COLO668 (cell line): ENCODE results near the gene DENND1A.

ENCODE experiments used
- DNase-seq: peaks from one replicate; lab custom pipeline; 2025; ENCODE audit not compliant: unreplicated experiment; lab: John Stamatoyannopoulos, UW

DENND1A gene

GRCh38 chr9:123775289-123776284, 154.3 kb downstream of the DENND1A start:
- no peak for DNase-seq

- DNase-seq: no peak
Observed at GRCh38 chr9:123773783-123774182, 156.1 kb downstream of the DENND1A start.

GRCh38 chr9:123772967-123773366, 157.0 kb downstream of the DENND1A start:
- DNase-seq: no peak

GRCh38 chr9:123772374-123772773, 157.6 kb downstream of the DENND1A start:
- DNase-seq: no peak

GRCh38 chr9:123771690-123772089, 158.2 kb downstream of the DENND1A start:
- DNase-seq: no peak

- no peak for DNase-seq
Observed at GRCh38 chr9:123769719-123770118, 160.2 kb downstream of the DENND1A start.

GRCh38 chr9:123763910-123764588, 165.9 kb downstream of the DENND1A start:
- DNase-seq: no peak

- no peak for DNase-seq
Observed at GRCh38 chr9:123761905-123762605, 167.9 kb downstream of the DENND1A start.

- DNase-seq: no peak
Observed at GRCh38 chr9:123757960-123758359, 172.0 kb downstream of the DENND1A start.

- DNase-seq: no peak
Observed at GRCh38 chr9:123757547-123757946, 172.4 kb downstream of the DENND1A start.

GRCh38 chr9:123756484-123757106, 173.3 kb downstream of the DENND1A start:
- no peak for DNase-seq

GRCh38 chr9:123753669-123754258, 176.2 kb downstream of the DENND1A start:
- no peak for DNase-seq

GRCh38 chr9:123753016-123753415, 176.9 kb downstream of the DENND1A start:
- no peak for DNase-seq

- no peak for DNase-seq
Observed at GRCh38 chr9:123749580-123750202, 180.2 kb downstream of the DENND1A start.

- DNase-seq: no peak
Observed at GRCh38 chr9:123746765-123747164, 183.2 kb downstream of the DENND1A start.

- DNase-seq: no peak
Observed at GRCh38 chr9:123745933-123746332, 184.0 kb downstream of the DENND1A start.

GRCh38 chr9:123745451-123745850, 184.5 kb downstream of the DENND1A start:
- no peak for DNase-seq

- DNase-seq: no peak
Observed at GRCh38 chr9:123743737-123744136, 186.2 kb downstream of the DENND1A start.

- DNase-seq: no peak
Observed at GRCh38 chr9:123742009-123742767, 187.7 kb downstream of the DENND1A start.
